ENCODE data around the gene PLSCR4.
"Not testable (repeated sequence)": the region's sequence is repeated elsewhere in the genome, so short reads cannot be mapped to it uniquely, and the experiment has no call there.

Gene PLSCR4

GRCh38 chr3:146250449-146251382 is at the start of gene PLSCR4:
Gene PLSCR4 (minus strand): TSS chr3:146251105. CDS start chr3:146222071, 29,034 bp downstream.
- in situ Hi-C loops (cut with MboI; ENCODE audit: low sequenced_read_pairs), result no loop called here

GRCh38 chr3:146293401-146293800 is 42.5 kb upstream of the PLSCR4 start:
- in situ Hi-C loops (cut with MboI; ENCODE audit: low sequenced_read_pairs), result not testable (repeated sequence)

- in situ Hi-C loops (cut with MboI; ENCODE audit: low sequenced_read_pairs), result no loop called here
Observed at GRCh38 chr3:146283781-146284445, 33.0 kb upstream of the PLSCR4 start.

GRCh38 chr3:146280864-146281263 is 30.0 kb upstream of the PLSCR4 start:
- in situ Hi-C loops (cut with MboI; ENCODE audit: low sequenced_read_pairs), result no loop called here

- in situ Hi-C loops (cut with MboI; ENCODE audit: low sequenced_read_pairs), result no loop called here
Observed at GRCh38 chr3:146279951-146280350, 29.0 kb upstream of the PLSCR4 start.

- in situ Hi-C loops (cut with MboI; ENCODE audit: low sequenced_read_pairs), result no loop called here
Observed at GRCh38 chr3:146279013-146279412, 28.1 kb upstream of the PLSCR4 start.

- in situ Hi-C loops (cut with MboI; ENCODE audit: low sequenced_read_pairs), result no loop called here
Observed at GRCh38 chr3:146277953-146278631, 27.2 kb upstream of the PLSCR4 start.

GRCh38 chr3:146275476-146275875 is 24.6 kb upstream of the PLSCR4 start:
- in situ Hi-C loops (cut with MboI; ENCODE audit: low sequenced_read_pairs), result no loop called here

- in situ Hi-C loops (cut with MboI; ENCODE audit: low sequenced_read_pairs), result no loop called here
Observed at GRCh38 chr3:146274833-146275232, 23.9 kb upstream of the PLSCR4 start.

- in situ Hi-C loops (cut with MboI; ENCODE audit: low sequenced_read_pairs), result no loop called here
Observed at GRCh38 chr3:146273721-146274407, 23.0 kb upstream of the PLSCR4 start.

- in situ Hi-C loops (cut with MboI; ENCODE audit: low sequenced_read_pairs), result no loop called here
Observed at GRCh38 chr3:146271180-146271579, 20.3 kb upstream of the PLSCR4 start.

- in situ Hi-C loops (cut with MboI; ENCODE audit: low sequenced_read_pairs), result no loop called here
Observed at GRCh38 chr3:146269271-146269670, 18.4 kb upstream of the PLSCR4 start.

GRCh38 chr3:146268535-146269219 is 17.8 kb upstream of the PLSCR4 start:
- in situ Hi-C loops (cut with MboI; ENCODE audit: low sequenced_read_pairs), result no loop called here

- in situ Hi-C loops (cut with MboI; ENCODE audit: low sequenced_read_pairs), result no loop called here
Observed at GRCh38 chr3:146265720-146266119, 14.8 kb upstream of the PLSCR4 start.

GRCh38 chr3:146262371-146263110 is 11.6 kb upstream of the PLSCR4 start:
- in situ Hi-C loops (cut with MboI; ENCODE audit: low sequenced_read_pairs), result no loop called here

GRCh38 chr3:146259880-146260589 is 9.1 kb upstream of the PLSCR4 start:
- in situ Hi-C loops (cut with MboI; ENCODE audit: low sequenced_read_pairs), result no loop called here

- in situ Hi-C loops (cut with MboI; ENCODE audit: low sequenced_read_pairs), result no loop called here
Observed at GRCh38 chr3:146256851-146257486, 6.1 kb upstream of the PLSCR4 start.

GRCh38 chr3:146252445-146252844 is 1.5 kb upstream of the PLSCR4 start:
- in situ Hi-C loops (cut with MboI; ENCODE audit: low sequenced_read_pairs), result not testable (repeated sequence)

- in situ Hi-C loops (cut with MboI; ENCODE audit: low sequenced_read_pairs), result no loop called here
Observed at GRCh38 chr3:146249921-146250320, 984 bp downstream of the PLSCR4 start.
